IPS-20b (cell line): ENCODE measurements around the gene FAM83B.

Source experiments
- H3K27ac ChIP-seq: one replicate; pipeline ENCODE4 v1.5.1; 2013; ENCODE audit warnings: low read length
- H3K27me3 ChIP-seq: 2 replicates; pipeline ENCODE4 v1.6.1; 2013; ENCODE audit warnings: mild to moderate bottlenecking, low read length, inconsistent platforms; ENCODE audit not compliant: insufficient read depth
- H3K36me3 ChIP-seq: 2 replicates; pipeline ENCODE4 v1.6.1; 2013; ENCODE audit warnings: low read depth, mild to moderate bottlenecking, inconsistent platforms, low read length, moderate library complexity; ENCODE audit not compliant: insufficient read depth
- H3K4me1 ChIP-seq: 2 replicates; pipeline ENCODE4 v1.6.1; 2013; ENCODE audit warnings: mild to moderate bottlenecking, control low read depth, inconsistent platforms, low read length, moderate library complexity; ENCODE audit not compliant: insufficient read depth
- H3K4me3 ChIP-seq: 2 replicates; pipeline ENCODE4 v1.5.1; 2013; ENCODE audit warnings: mild to moderate bottlenecking, low read length, inconsistent platforms
- H3K9ac ChIP-seq: 2 replicates; pipeline ENCODE4 v1.6.1; 2013; ENCODE audit warnings: low read depth, mild to moderate bottlenecking, inconsistent platforms, low read length, moderate library complexity
- H3K9me3 ChIP-seq: 2 replicates; pipeline ENCODE4 v1.6.1; 2013; ENCODE audit warnings: mild to moderate bottlenecking, low read depth, low read length, inconsistent platforms; ENCODE audit not compliant: insufficient read depth

Gene FAM83B

DNA sequence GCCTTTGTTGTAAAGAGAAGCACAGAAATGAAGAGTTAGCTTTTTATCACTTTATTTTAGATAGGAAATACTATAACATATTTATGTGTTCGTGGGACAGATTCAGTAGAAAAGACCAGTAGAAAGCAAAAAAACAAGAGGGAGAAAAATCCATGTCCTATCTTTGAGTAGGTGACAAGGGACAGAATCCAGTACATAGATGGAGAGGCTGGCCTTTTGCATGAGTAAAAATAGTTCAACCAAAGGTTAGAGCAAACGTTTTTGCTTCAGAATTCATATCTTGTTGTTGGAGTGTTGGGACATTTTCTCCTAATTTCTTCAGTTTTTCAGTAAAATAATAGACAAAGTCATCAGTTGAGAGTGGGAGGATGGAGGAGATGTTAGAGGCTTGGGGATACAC, 19.6 kb upstream of the FAM83B start:
- Histone ChIP-seq H3K27me3 (no peaks in the 10 kb centered on the region), H3K4me3 (no peak overlapping the region), H3K9ac (no peak overlapping the region), H3K27ac (no peak overlapping the region), H3K4me1 (no peaks in the 10 kb centered on the region), H3K9me3 (no peaks in the 10 kb centered on the region), H3K36me3 (no peaks in the 10 kb centered on the region)

GRCh38 chr6:54830216-54830615, 16.4 kb upstream of the FAM83B start:
- Histone ChIP-seq H3K36me3 (no peaks in the 10 kb centered on the region), H3K4me3 (no peak overlapping the region), H3K27me3 (no peaks in the 10 kb centered on the region), H3K27ac (no peak overlapping the region), H3K4me1 (no peaks in the 10 kb centered on the region), H3K9me3 (no peaks in the 10 kb centered on the region), H3K9ac (no peak overlapping the region)

- no peaks in the 10 kb centered on the region for H3K9me3 ChIP-seq
- H3K36me3 ChIP-seq = no peaks in the 10 kb centered on the region
- H3K27ac ChIP-seq = no peak overlapping the region
- no peak overlapping the region for H3K4me3 ChIP-seq
- no peaks in the 10 kb centered on the region for H3K4me1 ChIP-seq
- no peaks in the 10 kb centered on the region for H3K27me3 ChIP-seq
- H3K9ac ChIP-seq = no peak overlapping the region
These were observed 11.4 kb upstream of the FAM83B start for GRCh38 chr6:54835176-54835575.

DNA sequence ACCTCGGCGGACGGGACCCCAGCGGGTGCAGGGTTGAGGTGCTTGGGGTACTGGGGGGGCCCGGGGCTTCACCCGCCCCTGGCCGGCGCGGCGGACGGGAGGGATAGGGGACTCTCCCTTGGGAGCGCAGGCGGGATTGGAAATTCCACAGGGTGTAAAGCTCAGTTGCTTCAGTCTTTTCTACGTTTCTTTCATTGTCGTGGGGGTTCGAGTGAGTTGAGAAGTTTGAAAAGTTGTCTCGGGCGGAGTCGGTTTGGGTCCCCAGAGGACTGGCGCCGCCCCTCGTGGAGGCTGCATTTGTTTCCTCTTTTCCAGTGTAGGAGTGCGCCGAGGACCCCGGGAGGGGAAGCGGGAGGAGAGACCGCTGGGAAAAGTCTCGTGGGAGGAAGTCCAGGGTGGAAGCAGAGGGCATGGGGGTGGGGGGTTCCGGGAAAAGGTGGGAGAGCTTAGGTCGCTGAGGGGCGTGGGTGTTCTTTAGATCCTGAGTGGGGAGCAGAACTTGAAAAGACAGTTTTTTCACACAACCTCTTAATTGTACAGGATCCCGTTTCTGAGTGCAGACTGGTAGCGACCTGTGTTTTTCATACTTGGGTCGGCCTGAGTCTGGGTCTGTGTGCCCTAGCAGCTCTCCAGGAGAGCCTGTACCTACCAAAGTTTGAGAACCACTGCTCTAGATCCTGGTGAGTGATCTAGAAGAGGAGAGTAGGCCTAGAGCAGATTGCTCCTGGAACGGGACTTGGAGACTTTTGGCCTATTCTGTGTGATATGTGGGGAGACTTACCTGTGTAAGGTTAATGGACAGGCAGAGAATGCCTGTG, 495 bp downstream of the FAM83B start:
- H3K4me3 ChIP-seq = peak overlapping the region; percentile 80
- no peak overlapping the region for H3K27ac ChIP-seq
- peak overlapping the region; percentile 66 for H3K9ac ChIP-seq

DNA sequence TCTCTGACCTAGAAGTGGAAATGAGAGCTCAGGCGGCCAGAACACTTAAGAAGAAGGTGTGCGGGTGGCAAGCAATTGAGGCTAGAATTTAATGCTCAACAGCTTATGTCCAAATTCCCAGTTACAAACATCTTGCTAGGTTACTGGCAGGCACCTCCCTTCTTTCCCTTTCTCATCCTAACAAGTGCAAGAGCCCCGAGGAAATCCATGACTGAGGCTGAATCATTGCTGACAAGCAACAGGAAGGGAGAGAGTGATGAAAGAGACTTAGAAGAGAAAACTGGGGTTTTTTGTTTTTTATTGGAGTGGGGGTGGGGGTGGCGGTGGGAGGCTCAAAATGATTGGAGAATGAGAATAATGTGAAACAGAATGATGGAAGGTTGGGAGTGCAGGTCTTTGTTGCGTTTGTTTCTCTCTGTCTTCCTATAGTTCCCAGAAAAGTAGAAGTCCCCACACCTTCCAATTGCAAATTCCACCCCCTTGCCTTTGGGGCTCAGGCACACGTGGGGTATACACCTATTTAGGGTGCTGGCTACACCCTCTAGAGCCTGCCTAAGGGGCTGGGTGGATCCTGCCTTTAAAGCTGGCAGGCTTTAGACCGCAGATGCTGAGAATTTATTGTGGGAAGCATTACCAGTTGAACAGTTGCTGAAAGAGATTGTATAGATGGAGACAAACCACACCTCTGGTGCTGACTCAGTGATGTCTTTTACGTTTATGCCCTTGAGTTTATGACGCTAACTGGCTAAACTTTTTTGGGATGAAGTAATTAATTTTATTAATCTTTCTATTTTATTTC, 1.4 kb downstream of the FAM83B start:
- Histone ChIP-seq H3K36me3 (no peaks in the 10 kb centered on the region), H3K4me3 (peak overlapping the region; percentile 80), H3K27ac (no peak overlapping the region)

More for the DNA sequence above, 495 bp downstream of the FAM83B start:
- Histone ChIP-seq H3K9me3 (no peaks in the 10 kb centered on the region), H3K27me3 (peaks cover 29% of the 10 kb centered on the region), H3K4me1 (0 out of 2 replicates have a peak, but pooled peaks cover 7% of the 10 kb centered on the region), H3K36me3 (no peaks in the 10 kb centered on the region)

DNA sequence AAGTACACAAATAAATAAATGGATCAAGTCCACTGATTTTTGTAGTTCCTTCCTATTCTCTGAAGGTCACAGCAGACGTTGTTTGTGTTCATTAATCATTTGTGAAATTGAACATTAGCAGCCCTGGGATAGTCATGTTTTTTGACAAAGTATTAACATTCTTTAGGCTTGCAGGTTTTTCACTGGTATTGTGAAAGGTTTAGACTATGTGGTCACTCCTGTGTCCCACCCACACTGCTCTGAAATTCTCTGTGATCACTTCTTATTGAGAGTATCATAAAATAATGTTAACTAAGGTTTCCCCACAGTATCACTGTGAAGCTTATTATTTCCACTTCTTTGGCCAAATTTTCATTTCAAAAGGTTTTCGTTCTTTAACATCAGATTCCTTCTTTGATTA, 3.5 kb downstream of the FAM83B start:
- peaks cover 26% of the 10 kb centered on the region for H3K27me3 ChIP-seq
- no peak overlapping the region for H3K27ac ChIP-seq
- no peak overlapping the region for H3K4me3 ChIP-seq
- H3K9me3 ChIP-seq = no peaks in the 10 kb centered on the region
- H3K4me1 ChIP-seq = 0 out of 2 replicates have a peak, but pooled peaks cover 7% of the 10 kb centered on the region
- H3K36me3 ChIP-seq = no peaks in the 10 kb centered on the region
- no peak overlapping the region for H3K9ac ChIP-seq

More for the DNA sequence above, 1.4 kb downstream of the FAM83B start:
- no peak overlapping the region for H3K9ac ChIP-seq
- H3K4me1 ChIP-seq = 0 out of 2 replicates have a peak, but pooled peaks cover 7% of the 10 kb centered on the region
- H3K9me3 ChIP-seq = no peaks in the 10 kb centered on the region
- peaks cover 29% of the 10 kb centered on the region for H3K27me3 ChIP-seq

- no peak overlapping the region for H3K27ac ChIP-seq
- H3K9ac ChIP-seq = no peak overlapping the region
- H3K4me3 ChIP-seq = no peak overlapping the region
- peaks cover 16% of the 10 kb centered on the region for H3K4me1 ChIP-seq
- no peaks in the 10 kb centered on the region for H3K36me3 ChIP-seq
- H3K9me3 ChIP-seq = no peaks in the 10 kb centered on the region
- H3K27me3 ChIP-seq = no peaks in the 10 kb centered on the region
These were observed 9.6 kb downstream of the FAM83B start for GRCh38 chr6:54856129-54856528.

DNA sequence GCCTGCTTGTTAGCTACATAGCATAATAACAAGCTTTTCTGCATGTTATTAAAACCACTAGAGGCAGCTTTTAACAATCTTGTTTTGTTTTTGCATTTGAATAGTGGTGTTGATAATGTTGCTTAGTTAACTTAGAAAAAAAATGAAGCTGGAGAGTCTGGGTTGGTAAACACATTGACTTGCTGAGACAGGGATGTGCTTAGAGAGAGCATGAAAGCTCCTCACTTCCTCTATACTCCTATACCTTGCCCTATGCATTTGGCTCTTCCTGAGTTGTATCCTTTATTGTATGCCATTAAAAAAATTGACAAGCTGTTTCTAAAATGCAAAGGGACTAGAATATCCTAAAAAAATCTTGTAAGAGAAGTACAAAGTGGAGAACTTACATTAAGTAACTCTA, 13.6 kb downstream of the FAM83B start:
- Histone ChIP-seq H3K27me3 (no peaks in the 10 kb centered on the region), H3K36me3 (no peaks in the 10 kb centered on the region), H3K27ac (no peak overlapping the region), H3K4me3 (no peak overlapping the region), H3K4me1 (peaks cover 18% of the 10 kb centered on the region), H3K9ac (no peak overlapping the region), H3K9me3 (no peaks in the 10 kb centered on the region)

- Histone ChIP-seq H3K27ac (no peak overlapping the region), H3K4me3 (no peak overlapping the region), H3K27me3 (no peaks in the 10 kb centered on the region), H3K9me3 (no peaks in the 10 kb centered on the region), H3K36me3 (no peaks in the 10 kb centered on the region), H3K9ac (no peak overlapping the region), H3K4me1 (peaks cover 21% of the 10 kb centered on the region)
These were observed 14.2 kb downstream of the FAM83B start for GRCh38 chr6:54860739-54861138.

- Histone ChIP-seq H3K36me3 (no peaks in the 10 kb centered on the region), H3K27ac (no peak overlapping the region), H3K4me1 (peaks cover 14% of the 10 kb centered on the region), H3K27me3 (no peaks in the 10 kb centered on the region), H3K9me3 (no peaks in the 10 kb centered on the region), H3K4me3 (no peak overlapping the region), H3K9ac (no peak overlapping the region)
These were observed 15.5 kb downstream of the FAM83B start for GRCh38 chr6:54861905-54862616.

DNA sequence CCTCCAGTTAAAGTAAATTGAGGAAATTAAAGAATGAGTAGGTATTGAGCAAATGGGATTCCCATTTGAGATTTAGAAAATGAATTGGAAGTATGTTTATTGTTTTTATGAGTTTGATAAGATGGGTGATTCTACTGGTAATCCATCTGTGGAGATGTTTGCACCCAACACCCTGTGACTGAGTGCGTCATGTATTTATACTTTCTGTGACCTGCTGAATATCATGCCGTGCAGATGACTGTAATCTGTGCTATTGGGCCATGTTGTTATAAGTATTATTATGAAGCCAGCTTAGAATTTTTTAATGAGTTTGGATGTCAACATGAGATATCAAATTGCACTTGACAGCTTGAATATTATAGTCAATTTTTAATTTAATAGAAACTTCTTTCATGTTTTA, 17.7 kb downstream of the FAM83B start:
- no peaks in the 10 kb centered on the region for H3K9me3 ChIP-seq
- H3K4me3 ChIP-seq = no peak overlapping the region
- no peaks in the 10 kb centered on the region for H3K36me3 ChIP-seq
- no peak overlapping the region for H3K9ac ChIP-seq
- peaks cover 8% of the 10 kb centered on the region; the same call in 1 of the 2 replicates for H3K4me1 ChIP-seq
- H3K27me3 ChIP-seq = no peaks in the 10 kb centered on the region
- H3K27ac ChIP-seq = no peak overlapping the region
